Nephron (organoid): ENCODE data around the gene CLPTM1L.

ENCODE experiments used
- H3K27ac Mint-ChIP-seq, 3 experiments: 2 replicates each; pipeline ENCODE4 v1.8.0; 2020; ENCODE audit warnings: mixed read lengths in 3 of 3, mild to moderate bottlenecking in 2 of 3, moderate library complexity in 1 of 3
- H3K27me3 Mint-ChIP-seq: 2 replicates; pipeline ENCODE4 v1.8.0; 2021; ENCODE audit warnings: low read depth, mild to moderate bottlenecking, moderate library complexity, mixed read lengths
- H3K36me3 Mint-ChIP-seq: 2 replicates; pipeline ENCODE4 v1.8.0; 2020; ENCODE audit warnings: low read depth, mixed read lengths
- H3K4me1 Mint-ChIP-seq: 2 replicates; pipeline ENCODE4 v1.8.0; 2020; ENCODE audit warnings: mixed read lengths
- H3K4me3 Mint-ChIP-seq, 3 experiments: 2 replicates each; pipeline ENCODE4 v1.8.0; 2020; ENCODE audit warnings: mild to moderate bottlenecking in 3 of 3, mixed read lengths in 3 of 3, moderate library complexity in 2 of 3
- H3K9me3 Mint-ChIP-seq: 2 replicates; pipeline ENCODE4 v1.8.0; 2020; ENCODE audit warnings: mixed read lengths
- CTCF ChIP-seq, 3 experiments: fragments of 200-600 bp; sonication (generic); IDR thresholded peaks; one replicate each; pipeline ENCODE4 v1.5.0; 2021; ENCODE audit warnings: antibody characterized with exemption in 3 of 3; ENCODE audit not compliant: unreplicated experiment in 3 of 3

Gene CLPTM1L

GRCh38 chr5:1294835-1295649, 49.9 kb downstream of the CLPTM1L start, which contains the start of gene TERT:
TSS of gene TERT (minus strand) at chr5:1295068. CDS start at chr5:1294989, 79 bp downstream.
- no peaks in the 10 kb centered on the region for H3K4me1 Mint-ChIP-seq
- peaks cover 55% of the 10 kb centered on the region for H3K27me3 Mint-ChIP-seq
- H3K36me3 Mint-ChIP-seq = no peaks in the 10 kb centered on the region
- TF ChIP-seq CTCF (IDR thresholded peaks at IDR 0.05; ENCODE audit: unreplicated experiment in 3 of 3) = no peak
- H3K27ac Mint-ChIP-seq = no peak within 1 kb of the TSS
- H3K4me3 Mint-ChIP-seq = peak within 1 kb of the TSS in 2 of 3 experiments; percentile 26 to 53
- H3K9me3 Mint-ChIP-seq = no peaks in the 10 kb centered on the region

GRCh38 chr5:1294206-1294834, 50.6 kb downstream of the CLPTM1L start:
- H3K9me3 Mint-ChIP-seq = no peaks in the 10 kb centered on the region
- H3K36me3 Mint-ChIP-seq = no peaks in the 10 kb centered on the region
- peaks cover 55% of the 10 kb centered on the region for H3K27me3 Mint-ChIP-seq
- H3K4me1 Mint-ChIP-seq = no peaks in the 10 kb centered on the region
- TF ChIP-seq CTCF (IDR thresholded peaks at IDR 0.05; ENCODE audit: unreplicated experiment in 3 of 3) = no peak
- H3K4me3 Mint-ChIP-seq = no peak overlapping the region
- H3K27ac Mint-ChIP-seq = no peak overlapping the region

GRCh38 chr5:1293416-1294205, 51.3 kb downstream of the CLPTM1L start:
- Mint-ChIP-seq H3K9me3 (no peaks in the 10 kb centered on the region), H3K4me1 (no peaks in the 10 kb centered on the region), H3K4me3 (peak overlapping the region; percentile 55 to 65 (median 57)), H3K27me3 (peaks cover 54% of the 10 kb centered on the region), H3K27ac (no peak overlapping the region), H3K36me3 (no peaks in the 10 kb centered on the region)
- TF ChIP-seq CTCF (IDR thresholded peaks at IDR 0.05; ENCODE audit: unreplicated experiment in 3 of 3) = no peak

- peak overlapping the region in 1 of 3 experiments; percentile 26 for H3K4me3 Mint-ChIP-seq
- H3K9me3 Mint-ChIP-seq = peaks cover 5% of the 10 kb centered on the region
- no peak overlapping the region for H3K27ac Mint-ChIP-seq
- no peaks in the 10 kb centered on the region for H3K4me1 Mint-ChIP-seq
- no peaks in the 10 kb centered on the region for H3K36me3 Mint-ChIP-seq
- TF ChIP-seq CTCF (IDR thresholded peaks at IDR 0.05; ENCODE audit: unreplicated experiment in 3 of 3) = no peak
- peaks cover 53% of the 10 kb centered on the region for H3K27me3 Mint-ChIP-seq
Measured at GRCh38 chr5:1292846-1293415, 52.0 kb downstream of the CLPTM1L start.

- no peaks in the 10 kb centered on the region for H3K36me3 Mint-ChIP-seq
- H3K4me3 Mint-ChIP-seq = peak overlapping the region in 1 of 3 experiments; percentile 32
- H3K9me3 Mint-ChIP-seq = peaks cover 5% of the 10 kb centered on the region
- no peak for TF ChIP-seq CTCF (IDR thresholded peaks at IDR 0.05; ENCODE audit: unreplicated experiment in 3 of 3)
- peaks cover 47% of the 10 kb centered on the region for H3K27me3 Mint-ChIP-seq
- no peak overlapping the region for H3K27ac Mint-ChIP-seq
- H3K4me1 Mint-ChIP-seq = no peaks in the 10 kb centered on the region
Measured at GRCh38 chr5:1292139-1292538, 52.8 kb downstream of the CLPTM1L start.
